ENCODE measurements around the gene DSC2.

DNA sequence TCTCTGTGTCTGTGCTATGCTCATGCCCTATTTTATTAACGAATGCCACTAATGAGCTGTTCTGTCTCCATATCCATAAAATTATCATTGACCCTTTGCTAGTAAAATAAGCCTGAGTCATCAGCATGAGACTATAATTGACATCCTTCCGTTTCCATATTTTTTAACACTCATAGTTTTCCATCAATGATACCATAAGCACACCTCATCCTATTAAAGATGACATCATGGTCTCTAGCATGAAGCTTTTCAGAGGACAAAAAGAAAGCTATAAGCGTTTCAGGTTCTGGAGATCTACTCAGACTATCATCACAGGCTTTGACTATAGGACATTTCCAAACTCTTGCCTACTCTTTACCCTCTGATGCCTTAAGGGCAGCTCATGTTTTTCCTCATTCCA, 1.2 kb upstream of the DSC2 start:
- TF ChIP-seq, protein P1, sequence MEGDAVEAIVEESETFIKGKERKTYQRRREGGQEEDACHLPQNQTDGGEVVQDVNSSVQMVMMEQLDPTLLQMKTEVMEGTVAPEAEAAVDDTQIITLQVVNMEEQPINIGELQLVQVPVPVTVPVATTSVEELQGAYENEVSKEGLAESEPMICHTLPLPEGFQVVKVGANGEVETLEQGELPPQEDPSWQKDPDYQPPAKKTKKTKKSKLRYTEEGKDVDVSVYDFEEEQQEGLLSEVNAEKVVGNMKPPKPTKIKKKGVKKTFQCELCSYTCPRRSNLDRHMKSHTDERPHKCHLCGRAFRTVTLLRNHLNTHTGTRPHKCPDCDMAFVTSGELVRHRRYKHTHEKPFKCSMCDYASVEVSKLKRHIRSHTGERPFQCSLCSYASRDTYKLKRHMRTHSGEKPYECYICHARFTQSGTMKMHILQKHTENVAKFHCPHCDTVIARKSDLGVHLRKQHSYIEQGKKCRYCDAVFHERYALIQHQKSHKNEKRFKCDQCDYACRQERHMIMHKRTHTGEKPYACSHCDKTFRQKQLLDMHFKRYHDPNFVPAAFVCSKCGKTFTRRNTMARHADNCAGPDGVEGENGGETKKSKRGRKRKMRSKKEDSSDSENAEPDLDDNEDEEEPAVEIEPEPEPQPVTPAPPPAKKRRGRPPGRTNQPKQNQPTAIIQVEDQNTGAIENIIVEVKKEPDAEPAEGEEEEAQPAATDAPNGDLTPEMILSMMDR (IDR thresholded peaks at IDR 0.05; ENCODE audit: borderline replicate concordance, extremely low read depth, low read length, poor library complexity, severe bottlenecking): no peak
- no peak for TF ChIP-seq EZH2 (IDR thresholded peaks at IDR 0.05; ENCODE audit: borderline replicate concordance, low read depth, low read length, severe bottlenecking)
